K562 (cell line): ENCODE results near the gene MMP20. TPM values are rescaled to one million over a fixed set of nuclear protein-coding genes. Genes with fewer than 3 reads are reported as not detected.

Experiments
- ATAC-seq: fragments of 200-7000 bp; cut with Tn5 transposase; 3 replicates; pipeline ENCODE4 v1.9.1; 2020; ENCODE audit warnings: moderate library complexity
- BruUV-seq: library from RNA; stranded (reverse); fragments of 400-500 nt; replicated peaks from 2 replicates; lab custom pipeline; 2021; lab: Mats Ljungman, UMichigan
- CTCF ChIA-PET: fragments of 300-600 bp; formaldehyde crosslinking; extraction: SDS; loops from one replicate; lab custom pipeline; 2021; ENCODE audit warnings: low intra/inter-chr PET ratio; lab: Yijun Ruan, JAX
- POLR2A ChIA-PET: fragments of 300-600, 350-650 bp; sonication (Branson Sonifier 250); formaldehyde crosslinking; extraction: SDS; loops from one replicate; lab custom pipeline; 2021; ENCODE audit warnings: antibody characterized with exemption, inconsistent platforms; lab: Yijun Ruan, JAX
- DNase-seq, 4 experiments: peaks; one replicate each; pipeline versions ENCODE4 v3.0.0 to v3.0.0-alpha.2; 2011 to 2018; ENCODE audit warnings: low spot score in 3 of 4, mixed read lengths in 3 of 4; ENCODE audit errors: extremely low read depth in 1 of 4
- FAIRE-seq: peaks from 2 replicates; lab custom pipeline; 2011; peaks lifted over from hg19 to GRCh38; lab: Jason Lieb, UNC
- H2AFZ ChIP-seq: 2 replicates; pipeline ENCODE4 v1.6.0; 2011; ENCODE audit warnings: low read depth, low read length, control low read depth, inconsistent platforms
- H3K27ac ChIP-seq: fragments of 200-600 bp; 3 replicates; pipeline ENCODE4 v1.8.0; 2011; ENCODE audit warnings: low read depth, mild to moderate bottlenecking, control low read depth, inconsistent platforms, low read length, moderate library complexity, mixed read lengths; ENCODE audit errors: extremely low read depth
- H3K27me3 ChIP-seq, 2 experiments: fragments of 300-600 bp in 1 of 2; 2 replicates in 1 of 2; 3 replicates in 1 of 2; pipeline versions ENCODE4 v1.6.0 to v1.8.0; 2011; ENCODE audit warnings: inconsistent platforms in 2 of 2, low read length in 2 of 2, mild to moderate bottlenecking in 1 of 2, mixed read lengths in 1 of 2, moderate library complexity in 1 of 2; ENCODE audit not compliant: control insufficient read depth in 2 of 2, insufficient read depth in 2 of 2
- H3K36me3 ChIP-seq: fragments of 300-600 bp; 3 replicates; pipeline ENCODE4 v1.8.0; 2011; ENCODE audit warnings: mild to moderate bottlenecking, low read length, inconsistent platforms; ENCODE audit not compliant: control insufficient read depth, insufficient read depth
- H3K4me1 ChIP-seq, 2 experiments: fragments of 200-600 bp in 1 of 2; replicated peaks in 1 of 2; 2 replicates in 1 of 2; 3 replicates in 1 of 2; pipeline versions ENCODE4 v1.5.1 to v1.8.0; 2011; ENCODE audit warnings: inconsistent platforms in 2 of 2, low read length in 2 of 2, mild to moderate bottlenecking in 1 of 2, mixed read lengths in 1 of 2, moderate library complexity in 1 of 2; ENCODE audit not compliant: control insufficient read depth in 2 of 2, insufficient read depth in 2 of 2
- H3K4me2 ChIP-seq: 2 replicates; pipeline ENCODE4 v1.6.1; 2011; ENCODE audit warnings: low read length, control low read depth, inconsistent platforms, mixed read lengths; ENCODE audit not compliant: insufficient read depth
- H3K4me3 ChIP-seq: fragments of 200-600 bp; sonication (generic), shearing (Covaris generic); 2 replicates; pipeline ENCODE4 v1.5.1; 2016; ENCODE audit warnings: control low read depth, inconsistent platforms
- H3K79me2 ChIP-seq: fragments of 200-600 bp; 3 replicates; pipeline ENCODE4 v1.8.0; 2011; ENCODE audit warnings: low read length, inconsistent platforms; ENCODE audit not compliant: control insufficient read depth, insufficient read depth
- H3K9ac ChIP-seq, 2 experiments: 2 replicates each; pipeline versions ENCODE4 v1.6.0 to v1.6.1; 2011; ENCODE audit warnings: low read depth in 2 of 2, low read length in 2 of 2, control low read depth in 1 of 2, inconsistent platforms in 1 of 2, mild to moderate bottlenecking in 1 of 2, mixed read lengths in 1 of 2; ENCODE audit not compliant: insufficient read depth in 1 of 2
- H3K9me1 ChIP-seq: one replicate; pipeline ENCODE4 v1.6.0; 2011; ENCODE audit warnings: inconsistent platforms, mild to moderate bottlenecking, low read length, moderate library complexity; ENCODE audit not compliant: control insufficient read depth, insufficient read depth
- H3K9me3 ChIP-seq: replicated peaks from 2 replicates; pipeline ENCODE4 v1.5.1; 2011; ENCODE audit warnings: low read depth, low read length, inconsistent platforms; ENCODE audit not compliant: control insufficient read depth, insufficient read depth
- H4K20me1 ChIP-seq: replicated peaks from 2 replicates; pipeline ENCODE4 v1.6.1; 2011; ENCODE audit warnings: low read length, inconsistent platforms, mixed read lengths; ENCODE audit not compliant: control insufficient read depth, insufficient read depth
- BDP1 ChIP-seq: IDR thresholded peaks from 3 replicates; pipeline ENCODE4 v1.6.1; 2011; ENCODE audit not compliant: insufficient read length, insufficient read depth
- CBX8 ChIP-seq: fragments of 200-600 bp; sonication (generic); IDR thresholded peaks from 2 replicates; pipeline ENCODE4 v1.6.1; 2012; ENCODE audit warnings: borderline replicate concordance, mixed run types, low read depth, mild to moderate bottlenecking, moderate library complexity, mixed read lengths, low read length, control low read depth, inconsistent platforms; ENCODE audit not compliant: poor library complexity, severe bottlenecking; ENCODE audit errors: extremely low read depth
- GABPA ChIP-seq: fragments of 200-800 bp; sonication (Bioruptor generic); conservative IDR thresholded peaks from 2 replicates; pipeline ENCODE4 v1.6.1; 2016; ENCODE audit warnings: low read depth, missing genetic modification characterization, missing compliant biosample characterization
- MYNN ChIP-seq, 2 experiments: sonication (generic); formaldehyde crosslinking in 1 of 2; IDR thresholded peaks; 2 replicates each; pipeline versions ENCODE4 v1.5.0 to v1.6.1; 2016 to 2020; ENCODE audit warnings: antibody characterized with exemption in 1 of 2, missing genetic modification reagents in 1 of 2
- NFXL1 ChIP-seq: fragments of 450-650 bp; formaldehyde crosslinking; IDR thresholded peaks from 2 replicates; pipeline ENCODE4 v1.4.0; 2021; ENCODE audit warnings: mild to moderate bottlenecking
- POLR3G ChIP-seq: IDR thresholded peaks from 2 replicates; pipeline ENCODE4 v1.6.1; 2011; ENCODE audit not compliant: insufficient read length, insufficient replicate concordance; ENCODE audit errors: extremely low read depth
- SMAD2 ChIP-seq: fragments of 150-350 bp; IDR thresholded peaks from 2 replicates; pipeline ENCODE4 v1.6.1; 2014; ENCODE audit warnings: low read depth, mild to moderate bottlenecking, low read length
- SRSF9 ChIP-seq: fragments of 200-400 bp; formaldehyde crosslinking; IDR thresholded peaks from 2 replicates; pipeline ENCODE4 v1.6.1; 2017; ENCODE audit warnings: low read depth, low read length, borderline replicate concordance
- ZFP36 ChIP-seq: fragments of 150-350 bp; IDR thresholded peaks from 2 replicates; pipeline ENCODE4 v1.6.1; 2018; ENCODE audit warnings: low read length, low read depth; ENCODE audit not compliant: partially characterized antibody
- ZNF146 ChIP-seq: IDR thresholded peaks from one replicate; pipeline ENCODE4 v1.6.1; 2018; ENCODE audit warnings: missing compliant biosample characterization; ENCODE audit not compliant: unreplicated experiment
- ZNF592 ChIP-seq: fragments of 450-650 bp; IDR thresholded peaks from 2 replicates; pipeline ENCODE4 v1.6.1; 2017; ENCODE audit warnings: antibody characterized with exemption, mild to moderate bottlenecking
- ZNF780A ChIP-seq: fragments of 250-450 bp; sonication (Bioruptor Pico); IDR thresholded peaks from 2 replicates; pipeline ENCODE4 v1.5.0; 2021; ENCODE audit warnings: mild to moderate bottlenecking
- ZNF785 ChIP-seq: fragments of 250-450 bp; sonication (Bioruptor Pico); IDR thresholded peaks from 2 replicates; pipeline ENCODE4 v1.4.0; 2020; ENCODE audit warnings: mild to moderate bottlenecking
- WGBS: fragments of 100-300 bp; shearing (Covaris generic); methylation state at CpG from one replicate; pipeline ENCODE4 v1.1.6; 2016; ENCODE audit warnings: low coverage, mixed read lengths; ENCODE audit not compliant: insufficient coverage; ENCODE audit errors: missing lambda C conversion rate; 5-methylcytosine and 5-hydroxymethylcytosine counted together
- in situ Hi-C: fragments of 300-500 bp; cut with MboI; formaldehyde crosslinking; loops from 4 replicates; pipeline ENCODE4 v1.15.0; 2018; ENCODE audit warnings: inconsistent platforms, mixed read lengths
- intact Hi-C: fragments of 100-400 bp; cut with micrococcal nuclease; formaldehyde crosslinking; loops from 2 replicates; pipeline ENCODE4 v1.14.2; 2022
- polyA plus RNA-seq, 8 experiments: library from polyadenylated mRNA; depleted of rRNA in 4 of 8; stranded (reverse) in 5 of 8; unstranded in 3 of 8; fragments of >200 nt; fragmentation: Nextera tagmentation in 2 of 8; fragmentation: Illumina TruSeq in 1 of 8; extraction: Ambion mirVana in 2 of 8; extraction: Trizol in 1 of 8; gene quantifications; 2 replicates each; pipeline versions ENCODE4 v1.2.1 to v1.2.3, GENCODE V29; 2011 to 2014; ENCODE audit warnings: inconsistent platforms in 1 of 8, missing spikeins in 1 of 8
- total RNA-seq, 7 experiments: library from RNA; depleted of rRNA in 6 of 7; stranded (reverse); fragments of >200 nt in 6 of 7; fragmentation: Illumina TruSeq in 2 of 7; extraction: Trizol in 2 of 7; gene quantifications; 2 replicates each; pipeline versions ENCODE4 v1.2.1 to v1.2.3, GENCODE V29; 2011 to 2021; ENCODE audit warnings: low replicate concordance in 1 of 7
- TF ChIP-seq, protein P1 (sequence below), 3 experiments: fragments of 200-800 bp in 1 of 3; sonication (Bioruptor generic) in 1 of 3; sonication (generic) in 1 of 3; formaldehyde crosslinking in 1 of 3; IDR thresholded peaks; 2 replicates each; pipeline versions ENCODE4 v1.6.1 to v1.8.0; 2016 to 2022; ENCODE audit warnings: mild to moderate bottlenecking in 2 of 3, missing compliant biosample characterization in 2 of 3, missing genetic modification characterization in 2 of 3, missing genetic modification reagents in 1 of 3
- TF ChIP-seq, protein P2 (sequence below), 2 experiments: fragments of 200-800 bp in 1 of 2; sonication (Bioruptor generic) in 1 of 2; sonication (generic) in 1 of 2; formaldehyde crosslinking in 1 of 2; IDR thresholded peaks in 1 of 2; conservative IDR thresholded peaks in 1 of 2; 2 replicates each; pipeline versions ENCODE4 v1.5.0 to v1.6.1; 2016 to 2020; ENCODE audit warnings: missing compliant biosample characterization in 1 of 2, missing genetic modification characterization in 1 of 2, missing genetic modification reagents in 1 of 2

The MMP20 gene
- total and polyA plus RNA-seq, 9 of the 15 experiments (the other 6 are each of a cell fraction or from before 2014, with no cell fraction given): not detected

DNA sequence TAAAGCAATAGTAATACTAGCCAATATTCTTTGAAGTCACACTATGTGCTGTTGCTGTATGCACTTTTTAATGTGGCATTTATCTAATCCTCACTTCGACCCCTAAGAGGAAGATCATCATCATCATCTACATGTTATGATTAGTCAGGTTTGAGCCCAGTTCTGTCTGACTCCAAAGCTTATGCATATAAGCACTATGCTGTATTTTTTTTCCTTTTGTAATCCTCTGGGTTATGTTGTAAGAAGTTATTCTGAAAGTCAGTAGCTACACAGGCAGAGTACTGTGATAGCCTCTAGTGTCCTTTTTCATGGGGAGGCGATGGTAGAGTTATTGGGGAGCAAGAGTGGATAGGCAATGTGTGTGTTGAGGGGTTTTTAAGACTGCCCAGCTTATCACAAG, 11.1 kb downstream of the MMP20 start:
- POLR2A ChIA-PET: interaction anchor here (0.8 to 1.5 kb wide), 2 partner anchors 52 to 69 kb away, joined by 3 to 5 read pairs; no protein-coding TSS in a partner anchor

More for the DNA sequence above, 11.1 kb downstream of the MMP20 start:
- Histone ChIP-seq H3K36me3 (no peaks in the 10 kb centered on the region), H3K27me3 (peaks cover 0 to 10% of the 10 kb centered on the region in 2 experiments; a peak in 2 of 5 replicates), H4K20me1 (no peaks in the 10 kb centered on the region), H3K27ac (no peak overlapping the region), H3K4me3 (no peak overlapping the region), H3K9ac (no peak overlapping the region), H3K9me1 (no peaks in the 10 kb centered on the region), H3K4me2 (no peak overlapping the region), H2AFZ (no peak overlapping the region), H3K79me2 (no peaks in the 10 kb centered on the region), H3K9me3 (no peaks in the 10 kb centered on the region), H3K4me1 (no peaks in the 10 kb centered on the region)
- TF ChIP-seq BDP1 (no peak), GABPA (no peak), SMAD2 (no peak), ZNF592 (no peak), ZNF780A (CRISPR knock-in tag) (no peak), NFXL1 (no peak), POLR3G (no peak), ZFP36 (no peak), SRSF9 (no peak), ZNF785 (CRISPR knock-in tag) (no peak), CBX8 (no peak), MYNN (IDR thresholded peaks at IDR 0.05) (no peak), MYNN (CRISPR knock-in tag; IDR thresholded peaks at IDR 0.05) (no peak), ZNF146 (CRISPR knock-in tag) (no peak)
- TF ChIP-seq, protein P1, sequence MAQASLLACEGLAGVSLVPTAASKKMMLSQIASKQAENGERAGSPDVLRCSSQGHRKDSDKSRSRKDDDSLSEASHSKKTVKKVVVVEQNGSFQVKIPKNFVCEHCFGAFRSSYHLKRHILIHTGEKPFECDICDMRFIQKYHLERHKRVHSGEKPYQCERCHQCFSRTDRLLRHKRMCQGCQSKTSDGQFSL (CRISPR knock-in tag; IDR thresholded peaks at IDR 0.05): no peak
- TF ChIP-seq, protein P1 (tag; IDR thresholded peaks at IDR 0.05): no peak
- TF ChIP-seq, protein P2, sequence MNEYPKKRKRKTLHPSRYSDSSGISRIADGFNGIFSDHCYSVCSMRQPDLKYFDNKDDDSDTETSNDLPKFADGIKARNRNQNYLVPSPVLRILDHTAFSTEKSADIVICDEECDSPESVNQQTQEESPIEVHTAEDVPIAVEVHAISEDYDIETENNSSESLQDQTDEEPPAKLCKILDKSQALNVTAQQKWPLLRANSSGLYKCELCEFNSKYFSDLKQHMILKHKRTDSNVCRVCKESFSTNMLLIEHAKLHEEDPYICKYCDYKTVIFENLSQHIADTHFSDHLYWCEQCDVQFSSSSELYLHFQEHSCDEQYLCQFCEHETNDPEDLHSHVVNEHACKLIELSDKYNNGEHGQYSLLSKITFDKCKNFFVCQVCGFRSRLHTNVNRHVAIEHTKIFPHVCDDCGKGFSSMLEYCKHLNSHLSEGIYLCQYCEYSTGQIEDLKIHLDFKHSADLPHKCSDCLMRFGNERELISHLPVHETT (CRISPR knock-in tag; conservative IDR thresholded peaks at IDR 0.05 in 1 of 2, IDR thresholded peaks at IDR 0.05 in 1 of 2): no peak
- FAIRE-seq: no peak
- DNase-seq: no peak
- WGBS: 3% methylated on average over 2 of the region's 2 CpGs
- intact Hi-C loops (loop anchor here (5.0 kb wide), 1 partner anchor 117 kb away; no protein-coding TSS in a partner anchor), in situ Hi-C loops (no loop called here)
- ATAC-seq: no peak
- CTCF ChIA-PET: interaction anchor here (0.7 kb wide), 1 partner anchor 224 kb away, joined by 3 read pairs; no protein-coding TSS in a partner anchor
- no TSS peak for BruUV-seq
